T-helper 2 cell treated with Interferon-gamma antibody and Interleukin-4, amounts not matched to agents 5 μg/mL and 100 μg/mL, for 36 hours (primary cell): ENCODE data around the gene TPCN1.

ENCODE experiments used
- DNase-seq: peaks from one replicate; pipeline ENCODE4 v3.0.0; 2021; ENCODE audit warnings: low spot score
- H3K27ac Mint-ChIP-seq: one replicate; pipeline ENCODE4 v1.8.0; 2021; ENCODE audit warnings: mild to moderate bottlenecking, mixed read lengths
- H3K27me3 Mint-ChIP-seq: one replicate; pipeline ENCODE4 v1.8.0; 2021; ENCODE audit warnings: low read depth, mixed read lengths
- H3K36me3 Mint-ChIP-seq: one replicate; pipeline ENCODE4 v1.8.0; 2021; ENCODE audit warnings: low read depth, mixed read lengths
- H3K4me1 Mint-ChIP-seq: one replicate; pipeline ENCODE4 v1.8.0; 2021; ENCODE audit warnings: low read depth, mixed read lengths
- H3K4me3 Mint-ChIP-seq: one replicate; pipeline ENCODE4 v1.8.0; 2022; ENCODE audit warnings: mild to moderate bottlenecking, moderate library complexity, mixed read lengths
- H3K9me3 Mint-ChIP-seq: one replicate; pipeline ENCODE4 v1.8.0; 2021; ENCODE audit warnings: mixed read lengths

Gene TPCN1

GRCh38 chr12:113186033-113186365 is 35.3 kb upstream of the TPCN1 start:
- Mint-ChIP-seq H3K9me3 (no peaks in the 10 kb centered on the region), H3K36me3 (peaks cover 37% of the 10 kb centered on the region), H3K27me3 (no peaks in the 10 kb centered on the region), H3K4me1 (peaks cover 24% of the 10 kb centered on the region), H3K27ac (peak overlapping the region; percentile 97), H3K4me3 (peak overlapping the region; percentile 98)
- DNase-seq = no peak

- DNase-seq = no peak
- no peaks in the 10 kb centered on the region for H3K27me3 Mint-ChIP-seq
- no peaks in the 10 kb centered on the region for H3K9me3 Mint-ChIP-seq
- peak overlapping the region; percentile 97 for H3K27ac Mint-ChIP-seq
- H3K4me3 Mint-ChIP-seq = peak overlapping the region; percentile 98
- peaks cover 24% of the 10 kb centered on the region for H3K4me1 Mint-ChIP-seq
- H3K36me3 Mint-ChIP-seq = peaks cover 35% of the 10 kb centered on the region
Measured at GRCh38 chr12:113186666-113187325, 34.5 kb upstream of the TPCN1 start.

- Mint-ChIP-seq H3K36me3 (peaks cover 33% of the 10 kb centered on the region), H3K4me3 (no peak overlapping the region), H3K27ac (no peak overlapping the region), H3K27me3 (no peaks in the 10 kb centered on the region), H3K4me1 (peaks cover 20% of the 10 kb centered on the region), H3K9me3 (no peaks in the 10 kb centered on the region)
- no peak for DNase-seq
Measured at GRCh38 chr12:113189361-113189760, 31.9 kb upstream of the TPCN1 start.

GRCh38 chr12:113190761-113191160 is 30.5 kb upstream of the TPCN1 start:
- peaks cover 20% of the 10 kb centered on the region for H3K4me1 Mint-ChIP-seq

GRCh38 chr12:113191227-113191626 is 30.0 kb upstream of the TPCN1 start:
- Mint-ChIP-seq H3K36me3 (peaks cover 29% of the 10 kb centered on the region), H3K4me3 (no peak overlapping the region), H3K9me3 (no peaks in the 10 kb centered on the region), H3K4me1 (peaks cover 19% of the 10 kb centered on the region), H3K27me3 (no peaks in the 10 kb centered on the region), H3K27ac (no peak overlapping the region)
- no peak for DNase-seq

More at GRCh38 chr12:113190761-113191160, 30.5 kb upstream of the TPCN1 start:
- H3K27ac Mint-ChIP-seq = peak overlapping the region; percentile 10
- no peaks in the 10 kb centered on the region for H3K9me3 Mint-ChIP-seq
- no peak overlapping the region for H3K4me3 Mint-ChIP-seq
- H3K27me3 Mint-ChIP-seq = no peaks in the 10 kb centered on the region
- DNase-seq = no peak
- H3K36me3 Mint-ChIP-seq = peaks cover 30% of the 10 kb centered on the region

GRCh38 chr12:113194971-113195391 is 26.3 kb upstream of the TPCN1 start:
- Mint-ChIP-seq H3K36me3 (peaks cover 12% of the 10 kb centered on the region), H3K27ac (no peak overlapping the region), H3K4me1 (peaks cover 15% of the 10 kb centered on the region), H3K9me3 (no peaks in the 10 kb centered on the region), H3K4me3 (no peak overlapping the region), H3K27me3 (no peaks in the 10 kb centered on the region)
- DNase-seq = no peak

GRCh38 chr12:113195598-113195997 is 25.7 kb upstream of the TPCN1 start:
- Mint-ChIP-seq H3K27ac (no peak overlapping the region), H3K36me3 (peaks cover 9% of the 10 kb centered on the region), H3K27me3 (no peaks in the 10 kb centered on the region), H3K4me3 (no peak overlapping the region), H3K9me3 (no peaks in the 10 kb centered on the region), H3K4me1 (peaks cover 13% of the 10 kb centered on the region)
- DNase-seq = no peak

GRCh38 chr12:113196582-113196981 is 24.7 kb upstream of the TPCN1 start:
- H3K4me3 Mint-ChIP-seq = no peak overlapping the region
- peaks cover 12% of the 10 kb centered on the region for H3K4me1 Mint-ChIP-seq
- H3K27me3 Mint-ChIP-seq = no peaks in the 10 kb centered on the region
- peaks cover 6% of the 10 kb centered on the region for H3K36me3 Mint-ChIP-seq
- no peak overlapping the region for H3K27ac Mint-ChIP-seq
- no peak for DNase-seq
- no peaks in the 10 kb centered on the region for H3K9me3 Mint-ChIP-seq

- Mint-ChIP-seq H3K27ac (no peak overlapping the region), H3K4me3 (no peak overlapping the region), H3K27me3 (no peaks in the 10 kb centered on the region)
Measured at GRCh38 chr12:113196990-113197389, 24.3 kb upstream of the TPCN1 start.

GRCh38 chr12:113197518-113198077 is 23.7 kb upstream of the TPCN1 start:
- peaks cover 3% of the 10 kb centered on the region for H3K36me3 Mint-ChIP-seq
- no peak for DNase-seq
- no peaks in the 10 kb centered on the region for H3K27me3 Mint-ChIP-seq
- no peak overlapping the region for H3K27ac Mint-ChIP-seq
- peaks cover 12% of the 10 kb centered on the region for H3K4me1 Mint-ChIP-seq
- H3K9me3 Mint-ChIP-seq = no peaks in the 10 kb centered on the region
- no peak overlapping the region for H3K4me3 Mint-ChIP-seq

More at GRCh38 chr12:113196990-113197389, 24.3 kb upstream of the TPCN1 start:
- Mint-ChIP-seq H3K36me3 (peaks cover 4% of the 10 kb centered on the region), H3K4me1 (peaks cover 12% of the 10 kb centered on the region), H3K9me3 (no peaks in the 10 kb centered on the region)
- peak; percentile 57 for DNase-seq

GRCh38 chr12:113198296-113198695 is 23.0 kb upstream of the TPCN1 start:
- Mint-ChIP-seq H3K36me3 (peaks cover 3% of the 10 kb centered on the region), H3K4me3 (no peak overlapping the region), H3K4me1 (peaks cover 12% of the 10 kb centered on the region), H3K27ac (no peak overlapping the region), H3K9me3 (no peaks in the 10 kb centered on the region), H3K27me3 (no peaks in the 10 kb centered on the region)
- no peak for DNase-seq

GRCh38 chr12:113200021-113200797 is 21.1 kb upstream of the TPCN1 start:
- peaks cover 15% of the 10 kb centered on the region for H3K4me1 Mint-ChIP-seq
- DNase-seq = no peak
- peak overlapping the region; percentile 26 for H3K27ac Mint-ChIP-seq
- no peak overlapping the region for H3K4me3 Mint-ChIP-seq
- H3K9me3 Mint-ChIP-seq = no peaks in the 10 kb centered on the region
- no peaks in the 10 kb centered on the region for H3K36me3 Mint-ChIP-seq
- no peaks in the 10 kb centered on the region for H3K27me3 Mint-ChIP-seq

- H3K27ac Mint-ChIP-seq = peak overlapping the region; percentile 2
- peaks cover 19% of the 10 kb centered on the region for H3K4me1 Mint-ChIP-seq
- peaks cover 4% of the 10 kb centered on the region for H3K36me3 Mint-ChIP-seq
Measured at GRCh38 chr12:113201187-113202177, 19.8 kb upstream of the TPCN1 start.

More at GRCh38 chr12:113201187-113202177, 19.8 kb upstream of the TPCN1 start:
- H3K4me3 Mint-ChIP-seq = no peak overlapping the region
- H3K27me3 Mint-ChIP-seq = no peaks in the 10 kb centered on the region
- DNase-seq = no peak
- H3K9me3 Mint-ChIP-seq = no peaks in the 10 kb centered on the region
